Neural progenitor cell (in vitro differentiated cells): Measurements from ENCODE around the gene MBP. TPM values are rescaled to one million over a fixed set of nuclear protein-coding genes. Genes with fewer than 3 reads are reported as not detected.

Experiments
- DNase-seq: peaks from one replicate; pipeline ENCODE4 v3.0.0-alpha.2; 2016; ENCODE audit warnings: low spot score
- H2AFZ ChIP-seq: fragments of 200-600 bp; sonication (generic); replicated peaks from 2 replicates; pipeline ENCODE4 v1.6.1; 2016; ENCODE audit warnings: antibody characterized with exemption
- H3F3A ChIP-seq: fragments of 200-600 bp; sonication (generic); 2 replicates; pipeline ENCODE4 v1.6.1; 2016; ENCODE audit warnings: antibody characterized with exemption, low read depth
- H3K27ac ChIP-seq: fragments of 200-600 bp; sonication (generic); 2 replicates; pipeline ENCODE4 v1.5.1; 2016; ENCODE audit warnings: mild to moderate bottlenecking
- H3K27me3 ChIP-seq: fragments of 200-600 bp; sonication (generic); 2 replicates; pipeline ENCODE4 v1.6.1; 2016; ENCODE audit warnings: mild to moderate bottlenecking, moderate library complexity
- H3K36me3 ChIP-seq: fragments of 200-600 bp; sonication (generic); 2 replicates; pipeline ENCODE4 v1.5.1; 2016
- H3K4me1 ChIP-seq: fragments of 200-600 bp; sonication (generic); 2 replicates; pipeline ENCODE4 v1.6.1; 2016; ENCODE audit warnings: mixed run types
- H3K4me2 ChIP-seq: fragments of 200-600 bp; sonication (generic); 2 replicates; pipeline ENCODE4 v1.6.1; 2016
- H3K4me3 ChIP-seq: fragments of 200-600 bp; sonication (generic); 2 replicates; pipeline ENCODE4 v1.5.1; 2016
- H3K79me2 ChIP-seq: fragments of 200-600 bp; sonication (generic); 2 replicates; pipeline ENCODE4 v1.6.1; 2016; ENCODE audit warnings: low read depth
- H3K9ac ChIP-seq: fragments of 200-600 bp; sonication (generic); 2 replicates; pipeline ENCODE4 v1.6.1; 2016
- H3K9me3 ChIP-seq: fragments of 200-600 bp; sonication (generic); 2 replicates; pipeline ENCODE4 v1.5.1; 2016; ENCODE audit warnings: low read depth
- H4K20me1 ChIP-seq: fragments of 200-600 bp; sonication (generic); 2 replicates; pipeline ENCODE4 v1.6.1; 2016; ENCODE audit warnings: low read depth
- H3K27ac Mint-ChIP-seq: 3 replicates; pipeline ENCODE4 v1.8.0; 2021; ENCODE audit warnings: mixed read lengths
- H3K27me3 Mint-ChIP-seq: 2 replicates; pipeline ENCODE4 v1.8.0; 2022; ENCODE audit warnings: low read depth, mild to moderate bottlenecking, inconsistent platforms, moderate library complexity, mixed read lengths; ENCODE audit not compliant: insufficient read depth
- H3K36me3 Mint-ChIP-seq: 3 replicates; pipeline ENCODE4 v1.8.0; 2021; ENCODE audit warnings: mixed read lengths
- H3K4me1 Mint-ChIP-seq: 3 replicates; pipeline ENCODE4 v1.8.0; 2021; ENCODE audit warnings: mixed read lengths
- H3K4me3 Mint-ChIP-seq: 3 replicates; pipeline ENCODE4 v1.8.0; 2021; ENCODE audit warnings: mild to moderate bottlenecking, moderate library complexity, mixed read lengths
- H3K9me3 Mint-ChIP-seq: 3 replicates; pipeline ENCODE4 v1.8.0; 2020; ENCODE audit warnings: mixed read lengths
- CTCF ChIP-seq: fragments of 200-600 bp; sonication (generic); IDR thresholded peaks from 2 replicates; pipeline ENCODE4 v1.5.1; 2017; ENCODE audit warnings: antibody characterized with exemption, mild to moderate bottlenecking
- EZH2 ChIP-seq: fragments of 200-600 bp; sonication (generic); IDR thresholded peaks from 2 replicates; pipeline ENCODE4 v1.6.1; 2017; ENCODE audit warnings: antibody characterized with exemption, mild to moderate bottlenecking, moderate library complexity
- EZH2phosphoT487 ChIP-seq: fragments of 200-600 bp; sonication (generic); IDR thresholded peaks from 2 replicates; pipeline ENCODE4 v1.6.1; 2017; ENCODE audit warnings: antibody characterized with exemption
- total RNA-seq: library from RNA; depleted of rRNA; stranded (reverse); fragments of >200 nt; gene quantifications from 2 replicates; pipeline ENCODE4 v1.2.3, GENCODE V29; 2015; ENCODE audit warnings: low replicate concordance

Gene MBP
- total RNA-seq, 1 donor from 2014 or later, result 0.64 TPM

DNA sequence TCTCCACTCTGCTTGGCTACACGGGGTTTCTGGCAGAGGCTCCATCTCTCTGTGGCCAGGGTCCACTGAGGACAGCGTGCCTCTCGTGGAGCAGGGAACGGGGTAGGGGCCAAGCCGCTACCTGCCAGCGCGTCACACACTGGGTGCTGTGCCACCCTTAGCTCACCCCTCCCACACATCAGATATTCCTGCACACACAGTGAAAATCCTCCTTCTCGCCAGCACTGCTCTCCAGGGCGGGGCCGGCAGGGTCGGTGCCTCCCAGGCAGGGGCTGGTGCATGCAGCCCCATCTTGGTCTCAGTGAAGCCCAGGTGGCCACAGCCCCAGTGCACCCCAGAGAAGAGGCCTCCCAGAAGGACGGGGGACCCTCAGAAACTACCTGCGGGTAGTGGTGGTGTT lies 124.6 kb downstream of the MBP start:
- Mint-ChIP-seq H3K4me1 (peaks cover 14% of the 10 kb centered on the region), H3K9me3 (no peaks in the 10 kb centered on the region), H3K27me3 (peaks cover 6% of the 10 kb centered on the region), H3K4me3 (no peak overlapping the region), H3K27ac (no peak overlapping the region), H3K36me3 (no peaks in the 10 kb centered on the region)
- Histone ChIP-seq H2AFZ (no peak overlapping the region), H3F3A (no peaks in the 10 kb centered on the region), H3K27ac (no peak overlapping the region), H3K79me2 (no peaks in the 10 kb centered on the region), H3K4me2 (no peak overlapping the region), H3K9me3 (no peaks in the 10 kb centered on the region), H3K27me3 (no peaks in the 10 kb centered on the region), H4K20me1 (no peaks in the 10 kb centered on the region), H3K4me1 (peaks cover 11% of the 10 kb centered on the region), H3K4me3 (no peak overlapping the region), H3K36me3 (no peaks in the 10 kb centered on the region), H3K9ac (no peak overlapping the region)
- no peak for DNase-seq
- TF ChIP-seq EZH2phosphoT487 (no peak), CTCF (no peak), EZH2 (no peak)

GRCh38 chr18:77007251-77007650 lies 125.3 kb downstream of the MBP start:
- Histone ChIP-seq H3K27me3 (no peaks in the 10 kb centered on the region), H3K4me2 (peak overlapping the region; percentile 47), H3K4me1 (peaks cover 11% of the 10 kb centered on the region), H3K4me3 (no peak overlapping the region), H4K20me1 (no peaks in the 10 kb centered on the region), H3K79me2 (no peaks in the 10 kb centered on the region), H3K9ac (no peak overlapping the region), H3K27ac (no peak overlapping the region), H3F3A (no peaks in the 10 kb centered on the region), H2AFZ (peak overlapping the region; percentile 99), H3K9me3 (no peaks in the 10 kb centered on the region), H3K36me3 (no peaks in the 10 kb centered on the region)
- no peak for TF ChIP-seq EZH2phosphoT487
- TF ChIP-seq CTCF, result no peak
- no peak for TF ChIP-seq EZH2
- Mint-ChIP-seq H3K9me3 (no peaks in the 10 kb centered on the region), H3K27me3 (peaks cover 6% of the 10 kb centered on the region), H3K4me1 (peaks cover 14% of the 10 kb centered on the region), H3K27ac (no peak overlapping the region), H3K36me3 (no peaks in the 10 kb centered on the region), H3K4me3 (no peak overlapping the region)
- DNase-seq, result no peak

GRCh38 chr18:77006305-77007175 lies 126.0 kb downstream of the MBP start:
- Histone ChIP-seq H2AFZ (peak overlapping the region; percentile 99), H3K27ac (no peak overlapping the region), H4K20me1 (no peaks in the 10 kb centered on the region), H3K27me3 (no peaks in the 10 kb centered on the region), H3F3A (no peaks in the 10 kb centered on the region), H3K36me3 (no peaks in the 10 kb centered on the region), H3K79me2 (no peaks in the 10 kb centered on the region), H3K4me3 (no peak overlapping the region), H3K9ac (no peak overlapping the region), H3K9me3 (no peaks in the 10 kb centered on the region), H3K4me2 (peak overlapping the region; percentile 47), H3K4me1 (peaks cover 11% of the 10 kb centered on the region)
- no peaks in the 10 kb centered on the region for H3K36me3 Mint-ChIP-seq
- TF ChIP-seq CTCF, result no peak
- TF ChIP-seq EZH2phosphoT487, result no peak
- TF ChIP-seq EZH2, result no peak
- peaks cover 6% of the 10 kb centered on the region for H3K27me3 Mint-ChIP-seq
- DNase-seq, result no peak
- H3K27ac Mint-ChIP-seq, result no peak overlapping the region
- H3K9me3 Mint-ChIP-seq, result no peaks in the 10 kb centered on the region
- H3K4me1 Mint-ChIP-seq, result peaks cover 14% of the 10 kb centered on the region
- H3K4me3 Mint-ChIP-seq, result no peak overlapping the region
